Loucy (cell line): ENCODE data around the gene AACS.
"Not testable (repeated sequence)": the region's sequence is repeated elsewhere in the genome, so short reads cannot be mapped to it uniquely, and the experiment has no call there.

Source experiments
- H2AFZ ChIP-seq: fragments of 200-600 bp; sonication (generic); 2 replicates; pipeline ENCODE4 v1.6.0; 2016; ENCODE audit warnings: antibody characterized with exemption, mild to moderate bottlenecking, low read length, moderate library complexity
- H3F3A ChIP-seq: fragments of 200-600 bp; 2 replicates; pipeline ENCODE4 v1.6.0; 2016; ENCODE audit warnings: antibody characterized with exemption, low read depth, mild to moderate bottlenecking
- H3K27me3 ChIP-seq: fragments of 200-600 bp; sonication (generic); 2 replicates; pipeline ENCODE4 v1.6.1; 2014; ENCODE audit warnings: low read length, mild to moderate bottlenecking; ENCODE audit not compliant: insufficient read depth, poor library complexity, severe bottlenecking
- H3K36me3 ChIP-seq: fragments of 200-600 bp; sonication (generic); 2 replicates; pipeline ENCODE4 v1.6.1; 2016; ENCODE audit warnings: low read length; ENCODE audit not compliant: insufficient read depth
- H3K4me1 ChIP-seq: fragments of 200-600 bp; sonication (generic); 2 replicates; pipeline ENCODE4 v1.5.1; 2014; ENCODE audit warnings: low read length, mild to moderate bottlenecking; ENCODE audit not compliant: insufficient read depth, poor library complexity, severe bottlenecking
- H3K4me2 ChIP-seq: fragments of 200-600 bp; sonication (generic); 2 replicates; pipeline ENCODE4 v1.6.0; 2014; ENCODE audit warnings: antibody characterized with exemption, low read length, low read depth, mild to moderate bottlenecking; ENCODE audit not compliant: poor library complexity, severe bottlenecking
- H3K4me3 ChIP-seq: fragments of 200-600 bp; sonication (generic); 2 replicates; pipeline ENCODE4 v1.5.1; 2014; ENCODE audit warnings: low read length, mild to moderate bottlenecking, mixed read lengths; ENCODE audit not compliant: poor library complexity, severe bottlenecking
- H3K79me2 ChIP-seq: fragments of 200-600 bp; sonication (generic); 2 replicates; pipeline ENCODE4 v1.6.1; 2014; ENCODE audit warnings: low read length; ENCODE audit not compliant: insufficient read depth
- H3K9ac ChIP-seq: fragments of 200-600 bp; sonication (generic); 2 replicates; pipeline ENCODE4 v1.6.0; 2014; ENCODE audit warnings: mild to moderate bottlenecking, low read depth, low read length, moderate library complexity; ENCODE audit not compliant: poor library complexity, severe bottlenecking
- H3K9me2 ChIP-seq: fragments of 200-600 bp; sonication (generic); replicated peaks from 2 replicates; pipeline ENCODE4 v1.6.1; 2016; ENCODE audit warnings: low read depth, low read length, mixed read lengths
- H3K9me3 ChIP-seq: fragments of 200-600 bp; sonication (generic); 2 replicates; pipeline ENCODE4 v1.6.1; 2014; ENCODE audit warnings: mild to moderate bottlenecking, antibody characterized with exemption, low read length, low read depth; ENCODE audit not compliant: insufficient read depth
- H4K20me1 ChIP-seq: fragments of 200-600 bp; sonication (generic); 2 replicates; pipeline ENCODE4 v1.6.0; 2014; ENCODE audit warnings: antibody characterized with exemption, low read length, mild to moderate bottlenecking; ENCODE audit not compliant: insufficient read depth, poor library complexity, severe bottlenecking
- CTCF ChIP-seq: fragments of 200-600 bp; sonication (generic); conservative IDR thresholded peaks from 2 replicates; pipeline ENCODE4 v1.5.1; 2014; ENCODE audit warnings: mild to moderate bottlenecking, antibody characterized with exemption, low read length
- EZH2phosphoT487 ChIP-seq: fragments of 200-600 bp; IDR thresholded peaks from 2 replicates; pipeline ENCODE4 v1.6.1; 2018; ENCODE audit warnings: antibody characterized with exemption, mild to moderate bottlenecking, moderate library complexity, borderline replicate concordance

Gene AACS

DNA sequence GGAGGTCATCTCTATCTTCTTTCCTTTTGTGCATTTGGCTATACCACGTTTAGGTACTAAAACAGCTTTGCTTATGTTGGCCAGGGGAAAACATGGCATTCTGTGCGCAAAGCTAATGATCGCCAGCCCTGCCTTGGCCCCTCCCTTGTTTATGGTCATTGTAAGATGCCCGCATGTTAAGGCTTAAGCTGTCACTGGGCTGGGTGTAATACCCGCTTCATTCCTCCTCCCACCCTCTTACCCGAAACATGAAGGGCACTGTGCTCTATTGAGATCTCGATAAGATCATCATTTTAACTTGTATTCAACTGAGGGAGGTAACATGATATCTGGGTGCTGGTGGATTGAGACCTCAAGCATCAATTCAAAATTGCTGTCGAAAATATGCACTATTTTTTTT is 37.1 kb upstream of the AACS start:
- H3K4me1 ChIP-seq: no peaks in the 10 kb centered on the region
- H3K4me3 ChIP-seq: no peak overlapping the region
- no peaks in the 10 kb centered on the region for H3K9me3 ChIP-seq
- H3K4me2 ChIP-seq: no peak overlapping the region
- H3K79me2 ChIP-seq: no peaks in the 10 kb centered on the region
- H4K20me1 ChIP-seq: no peaks in the 10 kb centered on the region
- no peaks in the 10 kb centered on the region for H3K9me2 ChIP-seq
- H2AFZ ChIP-seq: no peak overlapping the region
- no peaks in the 10 kb centered on the region for H3K27me3 ChIP-seq
- no peak overlapping the region for H3K9ac ChIP-seq
- peaks cover 26% of the 10 kb centered on the region; the same call in 1 of the 2 replicates for H3K36me3 ChIP-seq
- TF ChIP-seq EZH2phosphoT487: no peak
- TF ChIP-seq CTCF: no peak
- H3F3A ChIP-seq: no peaks in the 10 kb centered on the region

DNA sequence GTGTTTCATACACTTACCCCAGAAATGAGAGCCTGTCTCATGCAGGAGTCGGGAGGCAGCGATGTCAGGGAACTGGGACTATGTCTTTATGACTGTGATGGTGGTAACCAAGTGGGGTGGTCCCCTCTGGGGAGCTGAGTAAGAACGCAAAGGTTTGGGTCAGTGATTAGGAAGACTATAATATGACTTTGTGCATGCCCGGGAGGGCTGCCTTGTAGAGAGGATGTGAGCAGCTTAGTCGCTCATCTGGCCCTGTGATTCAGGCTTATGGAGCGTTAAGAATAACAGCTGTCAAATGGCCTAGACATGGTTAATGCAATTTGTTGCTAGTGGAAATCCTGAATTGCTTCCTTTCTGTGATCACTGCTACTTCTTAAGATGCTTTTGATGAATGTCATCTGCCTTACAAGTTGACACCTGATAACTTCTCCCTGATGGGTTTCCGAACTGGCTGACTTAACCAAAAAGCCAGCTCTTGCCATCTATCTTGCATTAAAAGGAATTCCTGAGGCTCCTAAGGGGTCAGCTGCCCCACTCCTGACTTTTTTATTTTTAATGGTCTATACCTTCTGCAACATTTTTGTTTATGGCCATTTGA is 35.4 kb upstream of the AACS start:
- no peak overlapping the region for H2AFZ ChIP-seq
- H3K9ac ChIP-seq: no peak overlapping the region
- H4K20me1 ChIP-seq: no peaks in the 10 kb centered on the region
- no peak overlapping the region for H3K4me3 ChIP-seq
- H3K4me1 ChIP-seq: no peaks in the 10 kb centered on the region
- no peaks in the 10 kb centered on the region for H3K27me3 ChIP-seq
- H3K9me2 ChIP-seq: no peaks in the 10 kb centered on the region
- H3K36me3 ChIP-seq: peaks cover 20% of the 10 kb centered on the region; the same call in 1 of the 2 replicates
- H3K79me2 ChIP-seq: no peaks in the 10 kb centered on the region
- no peak overlapping the region for H3K4me2 ChIP-seq
- no peaks in the 10 kb centered on the region for H3K9me3 ChIP-seq
- TF ChIP-seq CTCF: no peak
- TF ChIP-seq EZH2phosphoT487: no peak
- no peaks in the 10 kb centered on the region for H3F3A ChIP-seq

- not testable (repeated sequence) for H3K9me2 ChIP-seq, H3K27me3 ChIP-seq, H4K20me1 ChIP-seq, H3K79me2 ChIP-seq, H3F3A ChIP-seq, H3K9me3 ChIP-seq, H3K4me3 ChIP-seq, H3K4me1 ChIP-seq, H3K36me3 ChIP-seq, H2AFZ ChIP-seq, H3K9ac ChIP-seq, H3K4me2 ChIP-seq
Measured at GRCh38 chr12:125031471-125031870, 33.8 kb upstream of the AACS start.

DNA sequence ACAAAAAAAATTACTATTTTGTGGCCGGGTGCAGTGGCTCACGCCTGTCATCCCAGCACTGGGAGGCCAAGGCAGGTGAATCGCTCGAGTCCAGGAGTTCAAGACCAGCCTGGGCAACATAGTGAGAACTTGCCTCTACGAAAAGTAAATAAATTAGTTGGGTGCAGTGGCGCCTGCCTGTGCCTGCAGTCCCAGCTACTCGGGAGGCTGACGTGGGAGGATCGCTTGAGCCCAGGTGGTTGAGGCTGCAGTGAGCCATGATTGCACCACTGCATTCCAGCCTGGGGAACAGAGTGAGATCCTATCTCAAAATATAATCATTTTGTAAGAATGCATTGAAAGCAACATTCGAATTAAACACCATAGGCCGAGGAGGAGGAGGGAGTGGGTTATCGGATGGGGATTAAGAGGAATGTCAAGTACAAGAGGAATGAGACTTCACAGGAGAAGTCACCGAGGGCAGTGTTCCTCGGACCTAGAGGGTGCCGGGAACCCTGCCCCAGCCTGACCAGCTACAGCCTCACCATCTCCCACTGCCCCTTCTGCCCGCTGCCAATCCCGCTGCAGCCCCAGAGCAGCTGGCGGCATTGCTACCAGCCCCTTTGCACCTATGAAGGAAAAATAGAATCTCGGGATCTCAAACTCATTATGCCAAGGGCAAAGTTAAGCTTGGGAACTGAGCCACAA is 32.6 kb upstream of the AACS start:
- no peak overlapping the region for H3K4me2 ChIP-seq
- H3K9me2 ChIP-seq: no peaks in the 10 kb centered on the region
- TF ChIP-seq EZH2phosphoT487: no peak
- H3K9ac ChIP-seq: no peak overlapping the region
- H2AFZ ChIP-seq: no peak overlapping the region
- no peaks in the 10 kb centered on the region for H3K79me2 ChIP-seq
- H3K4me3 ChIP-seq: no peak overlapping the region
- no peaks in the 10 kb centered on the region for H3F3A ChIP-seq
- H3K9me3 ChIP-seq: no peaks in the 10 kb centered on the region
- H3K27me3 ChIP-seq: no peaks in the 10 kb centered on the region
- no peaks in the 10 kb centered on the region for H4K20me1 ChIP-seq
- H3K36me3 ChIP-seq: peaks cover 4% of the 10 kb centered on the region; the same call in 1 of the 2 replicates
- no peaks in the 10 kb centered on the region for H3K4me1 ChIP-seq
